Muscle of leg (tissue), 11 donors: ENCODE results near the gene DSCAM. TPM values are rescaled to one million over a fixed set of nuclear protein-coding genes. Genes with fewer than 3 reads are reported as not detected.

ENCODE experiments used
- DNase-seq: peaks from one replicate; pipeline ENCODE4 v3.0.0; 2013
- H3K27ac ChIP-seq: one replicate; pipeline ENCODE4 v1.5.1; 2013; ENCODE audit warnings: mild to moderate bottlenecking, low read length, control low read depth
- H3K27me3 ChIP-seq: one replicate; pipeline ENCODE4 v1.6.1; 2013; ENCODE audit warnings: low read length; ENCODE audit not compliant: control insufficient read depth, insufficient read depth
- H3K36me3 ChIP-seq: one replicate; pipeline ENCODE4 v1.6.1; 2013; ENCODE audit warnings: low read length; ENCODE audit not compliant: control insufficient read depth, insufficient read depth
- H3K4me1 ChIP-seq: one replicate; pipeline ENCODE4 v1.6.1; 2013; ENCODE audit warnings: low read length; ENCODE audit not compliant: control insufficient read depth, insufficient read depth
- H3K4me3 ChIP-seq: one replicate; pipeline ENCODE4 v1.5.1; 2013; ENCODE audit warnings: low read length, control low read depth
- H3K9me3 ChIP-seq: replicated peaks from 2 replicates; pipeline ENCODE4 v1.6.1; 2013; ENCODE audit warnings: low read depth, low read length; ENCODE audit not compliant: control insufficient read depth
- WGBS: methylation state at CpG from one replicate; pipeline ENCODE4 v1.1.5; 2013; ENCODE audit warnings: missing lambda C conversion rate; ENCODE audit not compliant: insufficient coverage; 5-methylcytosine and 5-hydroxymethylcytosine counted together
- polyA plus RNA-seq, 8 donors: library from polyadenylated mRNA; unstranded; fragments of 120-200 nt; gene quantifications; one replicate each; pipeline versions ENCODE4 v1.2.1 to v1.2.3, GENCODE V29; 2013; ENCODE audit warnings: inconsistent platforms in 1 of 8, low replicate concordance in 1 of 8; ENCODE audit not compliant: insufficient read length in 8 of 8, insufficient read depth in 1 of 8
- total RNA-seq: library from RNA; stranded (reverse); fragments of 120-200 nt; gene quantifications from one replicate; pipeline ENCODE4 v1.2.4, GENCODE V29; 2013

The DSCAM gene
- total and polyA plus RNA-seq, 9 donors, result 0.89 to 2.0 (median 1.3) TPM

DNA sequence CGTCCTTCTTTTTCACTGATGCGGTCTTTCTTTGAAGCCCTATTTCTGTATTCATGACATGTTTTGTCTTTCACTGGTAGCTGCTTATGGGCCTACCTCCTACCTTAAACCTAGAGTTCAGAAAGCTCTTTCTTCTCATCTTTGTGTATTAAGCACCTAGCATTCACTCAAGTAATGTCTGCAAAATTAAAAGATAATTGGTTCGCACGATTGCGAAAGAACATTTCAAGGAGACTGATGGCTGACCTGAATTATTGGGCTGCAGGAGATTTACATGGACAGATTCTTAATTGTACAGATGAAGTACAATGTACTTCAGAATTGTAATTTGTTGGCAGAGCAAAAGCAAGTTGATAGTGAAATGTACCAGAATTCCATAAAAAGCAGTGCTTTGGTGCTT lies 773.3 kb downstream of the DSCAM start:
- peaks cover 4% of the 10 kb centered on the region for H3K36me3 ChIP-seq
- 100% methylated on average over 1 of the region's 5 CpGs for WGBS
- H3K27me3 ChIP-seq, result no peaks in the 10 kb centered on the region
- no peaks in the 10 kb centered on the region for H3K9me3 ChIP-seq
- H3K4me1 ChIP-seq, result no peaks in the 10 kb centered on the region
- no peak overlapping the region for H3K27ac ChIP-seq
- DNase-seq, result no peak
- no peak overlapping the region for H3K4me3 ChIP-seq

- no peaks in the 10 kb centered on the region for H3K4me1 ChIP-seq
- H3K27ac ChIP-seq, result no peak overlapping the region
- no peaks in the 10 kb centered on the region for H3K27me3 ChIP-seq
- no peak for DNase-seq
- WGBS, result no CpG with 5 or more reads among the region's 4 CpGs
- H3K4me3 ChIP-seq, result no peak overlapping the region
- H3K36me3 ChIP-seq, result no peaks in the 10 kb centered on the region
- H3K9me3 ChIP-seq, result no peaks in the 10 kb centered on the region
Observed at GRCh38 chr21:40070871-40071270, 776.1 kb downstream of the DSCAM start.

DNA sequence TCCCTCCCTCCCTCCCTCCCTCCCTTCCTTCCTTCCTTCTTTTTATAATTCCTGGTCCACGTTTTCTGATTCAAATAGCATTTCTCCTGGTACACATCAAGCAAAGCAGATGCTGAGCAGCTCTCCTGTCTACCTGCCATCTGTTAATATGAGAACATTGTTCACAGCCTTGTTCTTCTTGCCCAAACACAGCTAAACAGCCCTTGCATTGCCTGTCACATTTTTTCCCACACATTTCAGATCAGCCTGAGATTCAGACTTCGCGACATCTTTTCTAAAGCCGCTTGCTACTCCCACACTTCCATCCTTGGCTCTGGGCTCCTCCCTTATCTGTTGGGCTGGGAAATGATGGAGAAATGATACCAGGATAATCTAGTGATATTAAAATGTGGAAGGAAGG lies 779.2 kb downstream of the DSCAM start:
- Histone ChIP-seq H3K4me3 (no peak overlapping the region), H3K4me1 (no peaks in the 10 kb centered on the region), H3K27me3 (no peaks in the 10 kb centered on the region), H3K36me3 (no peaks in the 10 kb centered on the region), H3K27ac (no peak overlapping the region), H3K9me3 (no peaks in the 10 kb centered on the region)
- no peak for DNase-seq
- 0% methylated on average over 1 of the region's 4 CpGs for WGBS

- no peaks in the 10 kb centered on the region for H3K36me3 ChIP-seq
- H3K9me3 ChIP-seq, result no peaks in the 10 kb centered on the region
- H3K27me3 ChIP-seq, result no peaks in the 10 kb centered on the region
- H3K4me3 ChIP-seq, result no peak overlapping the region
- H3K4me1 ChIP-seq, result no peaks in the 10 kb centered on the region
- no peak overlapping the region for H3K27ac ChIP-seq
- DNase-seq, result peak; percentile 16
- no CpG with 5 or more reads among the region's 3 CpGs for WGBS
Observed at GRCh38 chr21:40066221-40066620, 780.7 kb downstream of the DSCAM start.

DNA sequence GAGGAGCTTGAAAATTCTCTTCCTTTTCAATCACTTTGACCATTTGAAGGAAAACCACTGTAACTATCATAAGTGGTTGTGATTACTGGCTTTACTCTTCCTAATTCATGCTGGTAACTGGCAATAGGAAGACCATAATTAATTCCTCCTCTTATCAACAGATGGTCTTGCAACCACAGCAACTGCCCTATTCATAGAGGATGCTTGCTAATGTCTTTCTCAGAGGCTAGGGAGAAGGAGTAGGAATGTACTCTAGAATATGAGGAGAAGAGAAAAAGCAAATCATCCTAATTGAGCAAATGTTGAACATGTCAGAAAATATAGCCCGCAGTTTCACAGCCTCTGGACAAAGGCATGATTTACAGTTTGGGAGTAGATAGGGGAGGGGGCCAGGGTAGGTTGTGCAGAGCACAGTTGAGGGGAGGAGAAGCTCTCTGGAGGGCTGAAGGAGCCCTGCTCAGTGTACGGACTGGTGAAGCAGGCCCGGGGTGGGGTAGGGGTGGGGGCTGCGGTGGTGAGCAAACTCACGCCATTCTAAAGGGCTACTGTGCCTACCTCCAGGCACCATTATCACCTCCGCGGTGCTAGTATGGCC lies 786.8 kb downstream of the DSCAM start:
- 61% methylated on average over 2 of the region's 7 CpGs for WGBS
- no peaks in the 10 kb centered on the region for H3K36me3 ChIP-seq
- no peaks in the 10 kb centered on the region for H3K9me3 ChIP-seq
- no peaks in the 10 kb centered on the region for H3K4me1 ChIP-seq
- no peak overlapping the region for H3K4me3 ChIP-seq
- DNase-seq, result no peak
- H3K27me3 ChIP-seq, result no peaks in the 10 kb centered on the region
- H3K27ac ChIP-seq, result no peak overlapping the region

DNA sequence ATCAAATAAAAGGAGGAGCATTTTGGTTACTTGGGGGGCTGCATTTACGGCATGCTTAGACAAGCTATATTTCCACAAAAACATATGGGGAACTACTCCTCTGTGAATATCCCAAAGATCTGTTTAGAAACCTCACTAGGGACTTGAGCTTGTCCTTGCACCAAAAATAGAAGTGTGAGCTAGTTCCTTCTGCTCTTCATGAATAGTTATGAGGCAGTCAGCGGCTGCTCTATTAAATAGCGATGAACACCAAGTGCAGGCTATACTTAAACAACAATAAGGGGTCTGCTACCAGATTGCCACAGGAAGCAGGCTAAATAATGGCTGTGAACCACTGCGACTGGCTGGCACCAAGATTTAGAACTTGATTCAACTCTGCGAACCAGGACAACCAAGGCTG lies 789.6 kb downstream of the DSCAM start:
- no peaks in the 10 kb centered on the region for H3K36me3 ChIP-seq
- 81% methylated on average over 4 of the region's 5 CpGs for WGBS
- H3K27me3 ChIP-seq, result peaks cover 3% of the 10 kb centered on the region
- no peaks in the 10 kb centered on the region for H3K9me3 ChIP-seq
- no peak for DNase-seq
- no peak overlapping the region for H3K27ac ChIP-seq
- no peak overlapping the region for H3K4me3 ChIP-seq
- peaks cover 9% of the 10 kb centered on the region for H3K4me1 ChIP-seq

DNA sequence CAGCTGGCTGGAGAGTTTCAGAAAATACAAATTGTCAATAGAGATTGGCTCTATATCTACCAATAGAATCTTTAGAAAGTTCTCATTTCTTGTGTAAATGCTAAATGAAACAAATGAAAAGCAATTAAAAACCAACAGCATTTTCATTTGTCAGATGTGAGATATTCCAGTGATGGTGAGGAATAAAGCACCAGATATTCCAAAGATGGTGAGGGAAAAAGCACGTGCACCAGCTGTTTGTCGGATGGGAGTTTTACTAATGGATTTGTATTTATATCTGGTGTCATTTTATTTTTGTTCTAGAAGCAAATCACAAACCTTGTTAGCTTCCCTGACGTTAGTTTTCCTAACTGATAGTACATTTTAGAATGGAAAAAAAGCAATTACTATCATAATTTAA lies 790.9 kb downstream of the DSCAM start:
- WGBS, result 80% methylated on average over 1 of the region's 3 CpGs

DNA sequence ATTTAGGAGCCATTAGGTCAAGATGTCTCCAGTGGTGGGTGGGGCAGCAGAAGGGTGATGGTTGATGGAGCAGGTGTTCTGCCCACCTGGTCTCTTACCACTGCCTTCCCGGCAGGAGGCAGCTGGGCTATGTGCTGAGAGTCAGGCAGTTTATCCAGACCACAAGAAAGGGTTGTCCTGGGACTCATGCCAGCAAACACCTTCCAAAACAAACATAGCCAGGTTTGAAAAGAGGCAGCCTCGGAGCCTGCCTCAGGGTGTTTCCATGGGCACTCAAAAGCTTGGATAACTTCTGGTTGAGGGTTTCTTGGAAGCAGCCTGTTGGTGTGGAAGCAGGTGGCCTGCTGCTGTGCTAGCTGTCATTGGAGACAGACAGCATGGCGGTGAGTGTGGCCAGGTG lies 792.6 kb downstream of the DSCAM start:
- DNase-seq, result peak; percentile 9
- Histone ChIP-seq H3K36me3 (no peaks in the 10 kb centered on the region), H3K4me3 (no peak overlapping the region), H3K4me1 (peaks cover 9% of the 10 kb centered on the region), H3K27ac (no peak overlapping the region), H3K9me3 (no peaks in the 10 kb centered on the region), H3K27me3 (peaks cover 3% of the 10 kb centered on the region)
- WGBS, result no CpG with 5 or more reads among the region's 3 CpGs

More for the DNA sequence above, 790.9 kb downstream of the DSCAM start:
- no peak for DNase-seq
- Histone ChIP-seq H3K27me3 (peaks cover 3% of the 10 kb centered on the region), H3K9me3 (no peaks in the 10 kb centered on the region), H3K4me3 (no peak overlapping the region), H3K27ac (no peak overlapping the region), H3K4me1 (peaks cover 9% of the 10 kb centered on the region), H3K36me3 (no peaks in the 10 kb centered on the region)

DNA sequence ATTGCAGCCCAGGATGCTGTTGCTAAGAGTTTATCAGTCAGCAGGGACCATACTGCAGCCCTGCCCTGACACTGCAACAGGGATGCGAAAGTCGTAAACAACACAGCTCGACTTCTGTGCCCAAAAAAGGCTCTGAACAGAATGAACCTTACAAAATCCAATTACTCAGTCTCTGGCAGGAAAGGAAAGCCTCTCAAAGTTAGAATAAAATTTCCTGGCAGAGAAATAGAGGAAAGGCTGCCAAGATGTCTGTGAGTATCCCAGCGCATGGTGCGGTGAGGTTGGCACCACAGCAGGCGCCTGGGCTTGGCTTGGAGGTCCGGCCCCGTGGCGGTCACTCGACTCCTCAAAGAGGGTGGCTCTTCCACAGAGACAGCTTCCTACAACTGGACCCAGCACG lies 794.0 kb downstream of the DSCAM start:
- peak; percentile 91 for DNase-seq
- Histone ChIP-seq H3K4me1 (peaks cover 9% of the 10 kb centered on the region), H3K27ac (no peak overlapping the region), H3K27me3 (peaks cover 3% of the 10 kb centered on the region), H3K4me3 (no peak overlapping the region), H3K36me3 (no peaks in the 10 kb centered on the region), H3K9me3 (no peaks in the 10 kb centered on the region)
- 27% methylated on average over 8 of the region's 11 CpGs for WGBS

- H3K4me3 ChIP-seq, result no peak overlapping the region
- H3K27me3 ChIP-seq, result peaks cover 3% of the 10 kb centered on the region
- H3K27ac ChIP-seq, result no peak overlapping the region
- H3K4me1 ChIP-seq, result peaks cover 9% of the 10 kb centered on the region
- no peaks in the 10 kb centered on the region for H3K36me3 ChIP-seq
- H3K9me3 ChIP-seq, result no peaks in the 10 kb centered on the region
- no peak for DNase-seq
- WGBS, result no CpG with 5 or more reads among the region's 2 CpGs
Observed at GRCh38 chr21:40052276-40052675, 794.7 kb downstream of the DSCAM start.

- Histone ChIP-seq H3K4me1 (peaks cover 9% of the 10 kb centered on the region), H3K4me3 (no peak overlapping the region), H3K27ac (no peak overlapping the region), H3K27me3 (peaks cover 3% of the 10 kb centered on the region), H3K9me3 (no peaks in the 10 kb centered on the region), H3K36me3 (no peaks in the 10 kb centered on the region)
- 93% methylated on average over 7 of the region's 11 CpGs for WGBS
- DNase-seq, result no peak
Observed at GRCh38 chr21:40051801-40052200, 795.2 kb downstream of the DSCAM start.
